HG03354 (cell line): ENCODE results near the gene INPP1.
A peak's percentile ranks its signal among the peaks of the same experiment; 100 is the strongest.
"Not testable (repeated sequence)": the region's sequence is repeated elsewhere in the genome, so short reads cannot be mapped to it uniquely, and the experiment has no call there.

ENCODE experiments used
- ATAC-seq: cut with Tn5 transposase; IDR thresholded peaks from one replicate; pipeline ENCODE4 v1.9.1; 2021; ENCODE audit warnings: mild to moderate bottlenecking; ENCODE audit not compliant: unreplicated experiment, poor library complexity, severe bottlenecking

Gene INPP1

GRCh38 chr2:190328573-190329147, 14.7 kb upstream of the INPP1 start:
- ATAC-seq = no peak

GRCh38 chr2:190333395-190333794, 10.0 kb upstream of the INPP1 start:
- ATAC-seq = no peak

GRCh38 chr2:190333928-190334327, 9.5 kb upstream of the INPP1 start:
- ATAC-seq = no peak

- no peak for ATAC-seq
These were observed 8.7 kb upstream of the INPP1 start for GRCh38 chr2:190334479-190335224.

- ATAC-seq = no peak
These were observed 8.2 kb upstream of the INPP1 start for GRCh38 chr2:190335225-190335559.

- not testable (repeated sequence) for ATAC-seq
These were observed 7.8 kb upstream of the INPP1 start for GRCh38 chr2:190335584-190335983.

- ATAC-seq = no peak
These were observed 7.0 kb upstream of the INPP1 start for GRCh38 chr2:190336420-190336819.

- ATAC-seq = no peak
These were observed 4.9 kb upstream of the INPP1 start for GRCh38 chr2:190338453-190338852.

- ATAC-seq = no peak
These were observed 4.0 kb upstream of the INPP1 start for GRCh38 chr2:190339394-190339793.

- no peak for ATAC-seq
These were observed 3.0 kb upstream of the INPP1 start for GRCh38 chr2:190340369-190340768.

GRCh38 chr2:190342611-190343010, 778 bp upstream of the INPP1 start:
- no peak for ATAC-seq

- no peak for ATAC-seq
These were observed 277 bp upstream of the INPP1 start for GRCh38 chr2:190343089-190343535.

- ATAC-seq = peak; percentile 69
These were observed 963 bp downstream of the INPP1 start for GRCh38 chr2:190344276-190344827.

- no peak for ATAC-seq
These were observed 7.0 kb downstream of the INPP1 start for GRCh38 chr2:190350371-190350770.

- ATAC-seq = no peak
These were observed 8.6 kb downstream of the INPP1 start for GRCh38 chr2:190351955-190352354.

- no peak for ATAC-seq
These were observed 9.5 kb downstream of the INPP1 start for GRCh38 chr2:190352668-190353536.

GRCh38 chr2:190353537-190353899, 10.1 kb downstream of the INPP1 start:
- no peak for ATAC-seq

GRCh38 chr2:190354003-190354690, 10.8 kb downstream of the INPP1 start:
- ATAC-seq = no peak

GRCh38 chr2:190355968-190356644, 12.7 kb downstream of the INPP1 start:
- ATAC-seq = no peak
